H1 (cell line): ENCODE results near the gene CEBPA. TPM values are rescaled to one million over a fixed set of nuclear protein-coding genes. Genes with fewer than 3 reads are reported as not detected.

Source experiments
- CTCF ChIA-PET: fragments of 300-600 bp; sonication (Branson Sonifier 250); formaldehyde crosslinking; loops from one replicate; lab custom pipeline; 2021; ENCODE audit not compliant: partially characterized antibody; lab: Charles Lee
- POLR2A ChIA-PET: fragments of 300-600 bp; sonication (Branson Sonifier 250); formaldehyde crosslinking; loops from one replicate; lab custom pipeline; 2021; ENCODE audit warnings: inconsistent platforms; ENCODE audit not compliant: partially characterized antibody; lab: Charles Lee
- DNase-seq, 2 experiments: peaks; one replicate each; pipeline versions ENCODE4 v3.0.0 to v3.0.0-alpha.2; 2010 to 2022; ENCODE audit warnings: low spot score in 2 of 2, low read depth in 1 of 2, mixed read lengths in 1 of 2
- FAIRE-seq: peaks from 2 replicates; lab custom pipeline; 2011; peaks lifted over from hg19 to GRCh38; lab: Jason Lieb, UNC
- H2AFZ ChIP-seq: 2 replicates; pipeline ENCODE4 v1.8.1; 2012; ENCODE audit warnings: low read length, inconsistent platforms
- H2AK5ac ChIP-seq: 2 replicates; pipeline ENCODE4 v1.6.1; 2013; ENCODE audit warnings: low read depth, low read length
- H2BK120ac ChIP-seq: replicated peaks from 2 replicates; pipeline ENCODE3; 2013; ENCODE audit warnings: low read depth, low read length, inconsistent platforms
- H2BK12ac ChIP-seq: 2 replicates; pipeline ENCODE4 v1.6.1; 2013; ENCODE audit warnings: low read depth, low read length
- H2BK15ac ChIP-seq: 2 replicates; pipeline ENCODE4 v1.6.1; 2013; ENCODE audit warnings: low read length
- H2BK20ac ChIP-seq: 2 replicates; pipeline ENCODE4 v1.6.1; 2013; ENCODE audit warnings: low read length
- H2BK5ac ChIP-seq: 2 replicates; pipeline ENCODE4 v1.6.1; 2013; ENCODE audit warnings: low read depth, low read length
- H3K14ac ChIP-seq: 2 replicates; pipeline ENCODE4 v1.6.1; 2013; ENCODE audit warnings: inconsistent platforms; ENCODE audit not compliant: insufficient read length
- H3K18ac ChIP-seq: 2 replicates; pipeline ENCODE4 v1.6.1; 2013; ENCODE audit warnings: low read length; ENCODE audit errors: extremely low read depth
- H3K23ac ChIP-seq: 2 replicates; pipeline ENCODE4 v1.6.1; 2013; ENCODE audit warnings: inconsistent platforms; ENCODE audit not compliant: insufficient read length
- H3K23me2 ChIP-seq: 2 replicates; pipeline ENCODE4 v1.6.1; 2013; ENCODE audit warnings: low read depth, low read length
- H3K27ac ChIP-seq: 2 replicates; pipeline ENCODE4 v1.6.1; 2011; ENCODE audit warnings: low read depth, low read length, inconsistent platforms
- H3K27me3 ChIP-seq, 4 experiments: replicated peaks in 1 of 4; 1 replicate in 1 of 4; 2 replicates in 3 of 4; pipeline versions ENCODE4 v1.6.1 to v1.8.1; 2011 to 2013; ENCODE audit warnings: low read length in 3 of 4, mild to moderate bottlenecking in 3 of 4, inconsistent platforms in 2 of 4, mixed read lengths in 2 of 4, moderate library complexity in 1 of 4; ENCODE audit not compliant: control insufficient read depth in 3 of 4, insufficient read depth in 3 of 4; ENCODE audit errors: extremely low read depth in 1 of 4
- H3K36me3 ChIP-seq, 4 experiments: 2 replicates each; pipeline versions ENCODE4 v1.6.1 to v1.8.1; 2011 to 2013; ENCODE audit warnings: mild to moderate bottlenecking in 4 of 4, low read length in 3 of 4, moderate library complexity in 2 of 4, control low read depth in 1 of 4, inconsistent platforms in 1 of 4; ENCODE audit not compliant: insufficient read depth in 4 of 4, control insufficient read depth in 2 of 4
- H3K4ac ChIP-seq: replicated peaks from 2 replicates; pipeline ENCODE3; 2013; ENCODE audit warnings: low read length, low read depth, mixed read lengths, inconsistent platforms; ENCODE audit not compliant: insufficient read length
- H3K4me1 ChIP-seq, 4 experiments: replicated peaks in 1 of 4; 1 replicate in 1 of 4; 2 replicates in 3 of 4; pipeline versions ENCODE4 v1.6.1 to v1.8.1; 2011 to 2013; ENCODE audit warnings: low read length in 3 of 4, inconsistent platforms in 2 of 4, mixed read lengths in 1 of 4; ENCODE audit not compliant: insufficient read depth in 4 of 4, control insufficient read depth in 3 of 4
- H3K4me2 ChIP-seq, 2 experiments: 2 replicates each; pipeline versions ENCODE4 v1.6.1 to v1.8.1; 2011 to 2013; ENCODE audit warnings: low read depth in 2 of 2, low read length in 2 of 2, control low read depth in 1 of 2, inconsistent platforms in 1 of 2, mild to moderate bottlenecking in 1 of 2; ENCODE audit not compliant: insufficient read depth in 1 of 2
- H3K4me3 ChIP-seq, 4 experiments: fragments of 200-600, 300-600 bp in 1 of 4; sonication (generic), shearing (Covaris generic), sonication (Bioruptor Twin) in 1 of 4; 2 replicates each; pipeline versions ENCODE4 v1.5.1 to v1.8.1; 2011 to 2016; ENCODE audit warnings: low read length in 4 of 4, low read depth in 3 of 4, control low read depth in 2 of 4, inconsistent platforms in 2 of 4, mild to moderate bottlenecking in 2 of 4, mixed read lengths in 1 of 4, moderate library complexity in 1 of 4; ENCODE audit not compliant: insufficient read depth in 2 of 4; ENCODE audit errors: extremely low read depth in 1 of 4
- H3K56ac ChIP-seq: replicated peaks from 2 replicates; pipeline ENCODE3; 2013; ENCODE audit warnings: low read depth, mild to moderate bottlenecking, mixed read lengths, low read length, inconsistent platforms; ENCODE audit not compliant: insufficient read length
- H3K79me1 ChIP-seq: 2 replicates; pipeline ENCODE4 v1.6.1; 2013; ENCODE audit warnings: low read depth, low read length, control low read depth
- H3K79me2 ChIP-seq, 2 experiments: 2 replicates each; pipeline versions ENCODE4 v1.6.1 to v1.8.1; 2012 to 2013; ENCODE audit warnings: low read length in 2 of 2, mild to moderate bottlenecking in 2 of 2, inconsistent platforms in 1 of 2; ENCODE audit not compliant: insufficient read depth in 2 of 2, control insufficient read depth in 1 of 2
- H3K9ac ChIP-seq, 4 experiments: replicated peaks in 1 of 4; 1 replicate in 1 of 4; 2 replicates in 3 of 4; pipeline versions ENCODE4 v1.6.1 to v1.8.1; 2011 to 2013; ENCODE audit warnings: low read depth in 3 of 4, low read length in 3 of 4, control low read depth in 2 of 4, mild to moderate bottlenecking in 2 of 4, moderate library complexity in 2 of 4, inconsistent platforms in 1 of 4; ENCODE audit errors: extremely low read depth in 1 of 4
- H3K9me3 ChIP-seq, 2 experiments: 2 replicates each; pipeline versions ENCODE4 v1.6.1 to v1.8.1; 2012 to 2013; ENCODE audit warnings: mild to moderate bottlenecking in 2 of 2, moderate library complexity in 2 of 2, control low read depth in 1 of 2, inconsistent platforms in 1 of 2, low read depth in 1 of 2, low read length in 1 of 2, mixed read lengths in 1 of 2; ENCODE audit not compliant: insufficient read depth in 2 of 2
- H4K20me1 ChIP-seq, 2 experiments: replicated peaks in 1 of 2; 2 replicates each; pipeline versions ENCODE3 to v1.8.1; 2011 to 2013; ENCODE audit warnings: inconsistent platforms in 2 of 2, low read length in 2 of 2, mild to moderate bottlenecking in 1 of 2; ENCODE audit not compliant: insufficient read depth in 2 of 2, control insufficient read depth in 1 of 2
- H4K5ac ChIP-seq: 2 replicates; pipeline ENCODE4 v1.6.1; 2013; ENCODE audit warnings: low read length, low read depth, mixed read lengths, inconsistent platforms; ENCODE audit not compliant: insufficient read length
- H4K8ac ChIP-seq: 2 replicates; pipeline ENCODE4 v1.8.0; 2013; ENCODE audit warnings: mild to moderate bottlenecking, moderate library complexity, low read length, inconsistent platforms; ENCODE audit not compliant: insufficient read depth; ENCODE audit errors: extremely low read depth
- H4K91ac ChIP-seq: replicated peaks from 2 replicates; pipeline ENCODE3; 2013; ENCODE audit warnings: low read length, mixed read lengths, inconsistent platforms; ENCODE audit not compliant: insufficient read length
- BACH1 ChIP-seq: IDR thresholded peaks from 2 replicates; pipeline ENCODE4 v1.6.1; 2012; ENCODE audit warnings: low read length, improper control_type of control experiment
- BRCA1 ChIP-seq: IDR thresholded peaks from 2 replicates; pipeline ENCODE4 v1.6.1; 2012; ENCODE audit warnings: low read depth, low read length, improper control_type of control experiment
- CREB1 ChIP-seq: IDR thresholded peaks from 2 replicates; pipeline ENCODE4 v1.6.1; 2012; ENCODE audit warnings: inconsistent platforms
- EGR1 ChIP-seq: IDR thresholded peaks from 2 replicates; pipeline ENCODE4 v1.6.1; 2011; ENCODE audit warnings: low read depth, low read length, borderline replicate concordance
- GTF2F1 ChIP-seq: IDR thresholded peaks from 2 replicates; pipeline ENCODE4 v1.6.1; 2012; ENCODE audit warnings: low read depth, low read length, improper control_type of control experiment, borderline replicate concordance
- HDAC6 ChIP-seq: IDR thresholded peaks from one replicate; pipeline ENCODE4 v1.7.1; 2012; ENCODE audit warnings: low read depth, mild to moderate bottlenecking, inconsistent platforms, low read length, moderate library complexity
- POLR2A ChIP-seq, 2 experiments: IDR thresholded peaks; 1 replicate in 1 of 2; 2 replicates in 1 of 2; pipeline ENCODE4 v1.6.1; 2011; ENCODE audit warnings: low read depth in 2 of 2, low read length in 2 of 2, mild to moderate bottlenecking in 2 of 2; ENCODE audit errors: control extremely low read depth in 1 of 2
- RXRA ChIP-seq: IDR thresholded peaks from 2 replicates; pipeline ENCODE4 v1.6.1; 2011; ENCODE audit warnings: low read depth, mild to moderate bottlenecking, low read length, moderate library complexity; ENCODE audit not compliant: insufficient read depth
- SAP30 ChIP-seq: fragments of 300-600 bp; sonication (generic); IDR thresholded peaks from 2 replicates; pipeline ENCODE4 v1.7.1; 2012; ENCODE audit warnings: low read length, moderate library complexity, mild to moderate bottlenecking, inconsistent platforms; ENCODE audit not compliant: insufficient read depth, insufficient replicate concordance
- SIRT6 ChIP-seq: IDR thresholded peaks from one replicate; pipeline ENCODE4 v1.7.1; 2012; ENCODE audit warnings: low read length, inconsistent platforms
- SP2 ChIP-seq: IDR thresholded peaks from 2 replicates; pipeline ENCODE4 v1.6.1; 2012; ENCODE audit warnings: mild to moderate bottlenecking, low read length, inconsistent platforms
- SUZ12 ChIP-seq: fragments of 200-600 bp; sonication (generic); IDR thresholded peaks from 2 replicates; pipeline ENCODE4 v1.6.1; 2012; ENCODE audit warnings: mild to moderate bottlenecking, inconsistent platforms, low read length, moderate library complexity, mixed read lengths
- TAF1 ChIP-seq: IDR thresholded peaks from 2 replicates; pipeline ENCODE4 v1.6.1; 2011; ENCODE audit warnings: mild to moderate bottlenecking, low read depth, low read length
- TCF12 ChIP-seq: IDR thresholded peaks from 2 replicates; pipeline ENCODE4 v1.6.1; 2011; ENCODE audit warnings: low read depth, mild to moderate bottlenecking, low read length
- TEAD4 ChIP-seq: IDR thresholded peaks from 2 replicates; pipeline ENCODE4 v1.6.1; 2012; ENCODE audit warnings: low read depth, low read length, inconsistent platforms, mixed read lengths
- WGBS, 2 experiments: shearing (Covaris generic) in 1 of 2; methylation state at CpG; one replicate each; pipeline versions ENCODE4 v1.1.6 to v1.1.7; 2013 to 2015; ENCODE audit warnings: low lambda C conversion rate in 2 of 2, mixed read lengths in 2 of 2, inconsistent platforms in 1 of 2, low coverage in 1 of 2, missing lambda C conversion rate in 1 of 2; ENCODE audit not compliant: insufficient replicate concordance in 2 of 2, insufficient coverage in 1 of 2, insufficient read length in 1 of 2; ENCODE audit errors: extremely low coverage in 1 of 2, missing lambda C conversion rate in 1 of 2; 5-methylcytosine and 5-hydroxymethylcytosine counted together
- polyA plus RNA-seq, 7 experiments: library from polyadenylated mRNA; depleted of rRNA in 3 of 7; stranded (reverse) in 5 of 7; unstranded in 2 of 7; fragments of >200 nt in 5 of 7; fragments of 200-250 nt in 2 of 7; gene quantifications; 1 replicate in 5 of 7; 2 replicates in 1 of 7; 4 replicates in 1 of 7; pipeline versions ENCODE4 v1.2.1 to v1.2.3, GENCODE V29; 2011 to 2013; ENCODE audit warnings: missing spikeins in 2 of 7, mixed read lengths in 2 of 7
- total RNA-seq: library from RNA; stranded (reverse); fragmentation: NEBNext Ultra II Directional; extraction: Animal tissue kit (Norgen Biotek cat#: 25700); gene quantifications from 2 replicates; pipeline ENCODE4 v1.2.1, GENCODE V29; 2021

Gene CEBPA
- total and polyA plus RNA-seq, 2 of the 8 experiments (the other 6 are each of a cell fraction or from before 2014, with no cell fraction given): 2.0 to 2.7 TPM

- H2AK5ac ChIP-seq: no peak overlapping the region; the same call in 1 of the 2 replicates
- FAIRE-seq (no peak), DNase-seq (no peak)
- no peaks in the 10 kb centered on the region for H4K20me1 ChIP-seq
- no peak overlapping the region for H3K18ac ChIP-seq
- no peak overlapping the region for H2BK20ac ChIP-seq
- no peaks in the 10 kb centered on the region for H3K79me1 ChIP-seq
- no peak overlapping the region for H3K56ac ChIP-seq
- peaks cover 3% of the 10 kb centered on the region; the same call in 1 of the 2 replicates for H3K23me2 ChIP-seq
- H3K79me2 ChIP-seq: no peaks in the 10 kb centered on the region
- H2BK120ac ChIP-seq: no peak overlapping the region
- H2BK15ac ChIP-seq: no peak overlapping the region
- no peak overlapping the region for H3K23ac ChIP-seq
- no peak overlapping the region for H3K14ac ChIP-seq
- no peak overlapping the region for H3K4ac ChIP-seq
- H3K9me3 ChIP-seq: peaks cover 0 to 5% of the 10 kb centered on the region in 2 experiments; a peak in 1 of 4 replicates
- H3K4me3 ChIP-seq: no peak overlapping the region
- H2AFZ ChIP-seq: no peak overlapping the region
- ChIA-PET POLR2A (interaction anchor here (0.9 to 3.8 kb wide), 2 partner anchors 18 to 100 kb away, joined by 4 to 15 read pairs; partner anchors contain the start of gene CEBPA), CTCF (interaction anchor here (0.6 to 2.2 kb wide), 14 partner anchors 10 to 648 kb away, joined by 3 to 6 read pairs (median 4); partner anchors contain the start of gene CEBPA)
- no peak overlapping the region for H3K27ac ChIP-seq
- no peak overlapping the region for H2BK12ac ChIP-seq
- no peak overlapping the region for H4K8ac ChIP-seq
- peaks cover 0 to 8% (median 2%) of the 10 kb centered on the region in 4 experiments; a peak in 5 of 7 replicates for H3K4me1 ChIP-seq
- no peak overlapping the region for H4K5ac ChIP-seq
- H3K27me3 ChIP-seq: no peaks in the 10 kb centered on the region
- H2BK5ac ChIP-seq: no peak overlapping the region
- H4K91ac ChIP-seq: no peak overlapping the region
- no peak overlapping the region for H3K4me2 ChIP-seq
- H3K9ac ChIP-seq: no peak overlapping the region
- no peaks in the 10 kb centered on the region for H3K36me3 ChIP-seq
- WGBS, 2 experiments: 91% methylated on average over 12 of the region's 12 CpGs; no CpG with 5 or more reads in 1 of the 2 experiments
- TF ChIP-seq BACH1 (no peak), SUZ12 (no peak), GTF2F1 (no peak), CREB1 (no peak), SAP30 (no peak), TCF12 (no peak), TEAD4 (no peak), SP2 (no peak), RXRA (no peak), TAF1 (no peak), HDAC6 (no peak), POLR2A (IDR thresholded peaks at IDR 0.05; ENCODE audit: control extremely low read depth in 1 of 2, low read depth in 2 of 2, low read length in 2 of 2) (no peak), BRCA1 (no peak), EGR1 (no peak), SIRT6 (no peak)
Measured at GRCh38 chr19:33284146-33284643, 18.1 kb downstream of the CEBPA start.
